PFSK-1 (cell line): Measurements from ENCODE around the gene SLC9A2.

Experiments
- FOXP2 ChIP-seq: optimal IDR thresholded peaks from 2 replicates; pipeline ENCODE3; 2011; ENCODE audit warnings: borderline replicate concordance, control low read depth, inconsistent platforms; ENCODE audit not compliant: insufficient read depth; ENCODE audit errors: extremely low read length, extremely low read depth
- POLR2AphosphoS5 ChIP-seq: IDR thresholded peaks from 2 replicates; pipeline ENCODE4 v1.6.1; 2012; ENCODE audit warnings: low read depth, mild to moderate bottlenecking, control low read depth, low read length, moderate library complexity
- SIN3A ChIP-seq: IDR thresholded peaks from 2 replicates; pipeline ENCODE4 v1.6.1; 2012; ENCODE audit warnings: mild to moderate bottlenecking, low read length, moderate library complexity, borderline replicate concordance; ENCODE audit not compliant: insufficient read depth
- TAF1 ChIP-seq: IDR thresholded peaks from 2 replicates; pipeline ENCODE4 v1.6.1; 2012; ENCODE audit warnings: low read length, control low read depth, borderline replicate concordance; ENCODE audit not compliant: insufficient read depth

- TF ChIP-seq TAF1, result no peak
- no peak for TF ChIP-seq FOXP2
- TF ChIP-seq SIN3A, result no peak
- TF ChIP-seq POLR2AphosphoS5, result no peak
Measured at GRCh38 chr2:102603904-102604303, 15.4 kb upstream of the SLC9A2 start.
